OCI-LY7 (cell line): ENCODE data around the gene PRKAG2. TPM values are rescaled to one million over a fixed set of nuclear protein-coding genes. Genes with fewer than 3 reads are reported as not detected.

Experiments
- BruUV-seq: library from RNA; stranded (reverse); fragments of 400-500 nt; replicated peaks from 2 replicates; lab custom pipeline; 2021; lab: Mats Ljungman, UMichigan
- CTCF ChIA-PET: fragments of 300-600 bp; sonication (Branson Sonifier 250); formaldehyde crosslinking; loops from one replicate; lab custom pipeline; 2022; ENCODE audit warnings: antibody characterized with exemption; ENCODE audit not compliant: unreplicated experiment; lab: Charles Lee
- POLR2A ChIA-PET: fragments of 300-600 bp; sonication (Branson Sonifier 250); formaldehyde crosslinking; loops from one replicate; lab custom pipeline; 2022; ENCODE audit warnings: antibody characterized with exemption; lab: Charles Lee
- DNase-seq: peaks from one replicate; pipeline ENCODE4 v3.0.0-alpha.2; 2015; ENCODE audit warnings: low spot score
- H2AFZ ChIP-seq: fragments of 200-600 bp; sonication (generic), shearing (Covaris generic); 2 replicates; pipeline ENCODE4 v1.6.1; 2014; ENCODE audit warnings: mild to moderate bottlenecking, antibody characterized with exemption, low read length, moderate library complexity
- H3K27ac ChIP-seq: fragments of 200-600 bp; sonication (generic); 2 replicates; pipeline ENCODE4 v1.5.1; 2014; ENCODE audit warnings: mixed run types, low read depth, mild to moderate bottlenecking, moderate library complexity, low read length, inconsistent platforms; ENCODE audit not compliant: poor library complexity, severe bottlenecking
- H3K36me3 ChIP-seq: fragments of 200-600 bp; sonication (generic); 2 replicates; pipeline ENCODE4 v1.6.1; 2014; ENCODE audit warnings: mild to moderate bottlenecking, antibody characterized with exemption, low read length, moderate library complexity, mixed read lengths; ENCODE audit not compliant: insufficient read depth
- H3K4me1 ChIP-seq: fragments of 200-600 bp; sonication (generic); 2 replicates; pipeline ENCODE4 v1.5.1; 2014; ENCODE audit warnings: mild to moderate bottlenecking, low read length; ENCODE audit not compliant: insufficient read depth, poor library complexity, severe bottlenecking
- H3K4me2 ChIP-seq: fragments of 200-600 bp; sonication (generic); 2 replicates; pipeline ENCODE4 v1.6.1; 2014; ENCODE audit warnings: mild to moderate bottlenecking, low read length
- H3K4me3 ChIP-seq: fragments of 200-600 bp; sonication (generic); 2 replicates; pipeline ENCODE4 v1.5.1; 2014; ENCODE audit warnings: mild to moderate bottlenecking, low read depth, low read length; ENCODE audit not compliant: poor library complexity, severe bottlenecking
- H3K79me2 ChIP-seq: fragments of 200-600 bp; sonication (generic); 2 replicates; pipeline ENCODE4 v1.6.1; 2016; ENCODE audit warnings: low read depth, mild to moderate bottlenecking, low read length, moderate library complexity, mixed read lengths; ENCODE audit not compliant: insufficient read depth
- H3K9me2 ChIP-seq: fragments of 200-600 bp; sonication (generic); 2 replicates; pipeline ENCODE4 v1.6.1; 2016; ENCODE audit warnings: mild to moderate bottlenecking, low read length, mixed read lengths; ENCODE audit not compliant: insufficient read depth
- H3K9me3 ChIP-seq: fragments of 200-600 bp; sonication (generic); 2 replicates; pipeline ENCODE4 v1.6.1; 2014; ENCODE audit warnings: mild to moderate bottlenecking, mixed run types, low read length, mixed read lengths
- H4K20me1 ChIP-seq: fragments of 200-600 bp; sonication (generic); 2 replicates; pipeline ENCODE4 v1.6.1; 2014; ENCODE audit warnings: mild to moderate bottlenecking, antibody characterized with exemption, low read length, moderate library complexity, mixed read lengths; ENCODE audit not compliant: insufficient read depth
- CTCF ChIP-seq: fragments of 200-600 bp; sonication (generic); conservative IDR thresholded peaks from 2 replicates; pipeline ENCODE4 v1.5.1; 2014; ENCODE audit warnings: mild to moderate bottlenecking, antibody characterized with exemption, low read length, moderate library complexity, mixed read lengths
- EZH2phosphoT487 ChIP-seq: fragments of 200-600 bp; sonication (generic); IDR thresholded peaks from 2 replicates; pipeline ENCODE4 v1.6.1; 2018; ENCODE audit warnings: low read depth, borderline replicate concordance, mild to moderate bottlenecking, mixed run types, antibody characterized with exemption, low read length, moderate library complexity, mixed read lengths
- intact Hi-C: fragments of 100-400 bp; cut with micrococcal nuclease; formaldehyde crosslinking; loops from one replicate; pipeline ENCODE4 v1.10.0; 2022; ENCODE audit not compliant: unreplicated experiment
- total RNA-seq, 2 experiments: library from RNA; depleted of rRNA in 1 of 2; stranded (reverse); fragments of >200 nt in 1 of 2; shearing (Covaris generic) in 1 of 2; gene quantifications; 2 replicates each; pipeline ENCODE4 v1.2.3, GENCODE V29; 2014 to 2022

Gene PRKAG2
- total RNA-seq, 2 experiments from 2014 or later: 1.2 to 5.1 TPM

GRCh38 chr7:151816562-151817314, 60.2 kb downstream of the PRKAG2 start:
- H3K9me3 ChIP-seq: no peaks in the 10 kb centered on the region
- H3K27ac ChIP-seq: no peak overlapping the region
- no peak for DNase-seq
- no peak overlapping the region for H3K4me2 ChIP-seq
- H4K20me1 ChIP-seq: no peaks in the 10 kb centered on the region
- no peak overlapping the region for H2AFZ ChIP-seq
- CTCF ChIA-PET: interaction anchor here (0.5 to 0.6 kb wide), 2 partner anchors 9 to 63 kb away, joined by 3 read pairs; no protein-coding TSS in a partner anchor
- H3K79me2 ChIP-seq: no peaks in the 10 kb centered on the region
- TF ChIP-seq EZH2phosphoT487: no peak
- TF ChIP-seq CTCF: no peak
- POLR2A ChIA-PET: interaction anchor here (1.1 kb wide), 1 partner anchor 119 kb away, joined by 3 read pairs; no protein-coding TSS in a partner anchor
- no peak overlapping the region for H3K4me3 ChIP-seq
- H3K9me2 ChIP-seq: no peaks in the 10 kb centered on the region
- BruUV-seq: no TSS peak
- intact Hi-C loops: no loop called here
- H3K4me1 ChIP-seq: no peaks in the 10 kb centered on the region
- H3K36me3 ChIP-seq: no peaks in the 10 kb centered on the region

- H3K79me2 ChIP-seq: no peaks in the 10 kb centered on the region
- BruUV-seq: no TSS peak
- H3K4me3 ChIP-seq: no peak overlapping the region
- DNase-seq: no peak
- no peaks in the 10 kb centered on the region for H3K9me2 ChIP-seq
- no peaks in the 10 kb centered on the region for H3K4me1 ChIP-seq
- no peak overlapping the region for H3K27ac ChIP-seq
- intact Hi-C loops: no loop called here
- ChIA-PET CTCF (no interaction called here), POLR2A (no interaction called here)
- no peak overlapping the region for H3K4me2 ChIP-seq
- H3K9me3 ChIP-seq: no peaks in the 10 kb centered on the region
- H3K36me3 ChIP-seq: no peaks in the 10 kb centered on the region
- TF ChIP-seq EZH2phosphoT487: no peak
- no peak for TF ChIP-seq CTCF
- H2AFZ ChIP-seq: no peak overlapping the region
- H4K20me1 ChIP-seq: no peaks in the 10 kb centered on the region
These were observed 61.5 kb downstream of the PRKAG2 start for GRCh38 chr7:151815419-151815818.

- BruUV-seq: no TSS peak
- no peak overlapping the region for H3K27ac ChIP-seq
- TF ChIP-seq CTCF (no peak), EZH2phosphoT487 (no peak)
- DNase-seq: no peak
- intact Hi-C loops: no loop called here
- H2AFZ ChIP-seq: no peak overlapping the region
- H3K9me3 ChIP-seq: no peaks in the 10 kb centered on the region
- H4K20me1 ChIP-seq: no peaks in the 10 kb centered on the region
- H3K4me2 ChIP-seq: no peak overlapping the region
- ChIA-PET CTCF (no interaction called here), POLR2A (no interaction called here)
- H3K36me3 ChIP-seq: no peaks in the 10 kb centered on the region
- H3K4me3 ChIP-seq: no peak overlapping the region
- no peaks in the 10 kb centered on the region for H3K4me1 ChIP-seq
- H3K9me2 ChIP-seq: no peaks in the 10 kb centered on the region
- H3K79me2 ChIP-seq: no peaks in the 10 kb centered on the region
These were observed 62.4 kb downstream of the PRKAG2 start for GRCh38 chr7:151814400-151815009.
